GM12892 (cell line): ENCODE measurements around the gene PCDHGA1.

Source experiments
- POLR2A ChIP-seq: IDR thresholded peaks from 2 replicates; pipeline ENCODE4 v1.6.1; 2011; ENCODE audit warnings: low read depth, low read length, control low read depth
- POLR2AphosphoS5 ChIP-seq: IDR thresholded peaks from 2 replicates; pipeline ENCODE4 v1.6.1; 2011; ENCODE audit warnings: low read depth, low read length, control low read depth

DNA sequence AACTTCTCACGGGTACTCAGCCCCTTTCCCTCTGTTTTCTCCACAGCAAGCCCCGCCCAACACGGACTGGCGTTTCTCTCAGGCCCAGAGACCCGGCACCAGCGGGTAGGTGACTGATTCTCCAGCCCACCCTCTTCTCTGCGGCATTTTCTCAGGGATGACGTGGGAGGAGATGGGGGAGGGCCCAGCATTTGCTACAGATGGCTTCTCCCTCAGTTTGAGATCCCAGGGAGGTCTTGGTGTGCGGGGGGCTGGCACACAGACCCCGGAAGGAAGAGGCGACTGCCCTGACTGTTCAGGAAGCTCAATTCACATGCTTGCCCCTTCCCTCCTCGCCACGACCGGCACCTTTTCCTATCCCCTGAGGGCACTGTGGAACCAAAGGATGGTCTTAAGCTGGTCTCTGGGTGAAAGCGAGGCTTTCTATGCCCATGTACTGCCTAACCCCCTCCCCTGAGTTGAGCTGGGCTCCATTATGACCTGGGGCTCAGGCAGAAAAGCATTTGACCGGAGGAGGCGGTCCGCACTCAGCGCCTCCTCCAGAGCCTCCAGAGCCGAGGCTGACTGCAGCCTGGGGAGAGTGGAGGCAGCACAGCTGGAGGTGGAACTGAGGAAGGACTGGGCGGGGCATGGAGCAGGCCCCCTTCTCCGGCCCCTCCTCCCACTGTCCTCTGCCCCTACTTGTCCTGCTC lies 164.6 kb downstream of the PCDHGA1 start:
- no peak for TF ChIP-seq POLR2A
- no peak for TF ChIP-seq POLR2AphosphoS5
